Stimulated activated naive CD4-positive, alpha-beta T cell treated with Interleukin-2 at 50 U/mL for 16 hours (primary cell): Measurements from ENCODE around the gene UQCRC1.

Experiments used
- DNase-seq: peaks from one replicate; lab custom pipeline; 2025; lab: John Stamatoyannopoulos, UW

UQCRC1 gene

GRCh38 chr3:48599077-48599501 lies 10.4 kb downstream of the UQCRC1 start:
- DNase-seq, result no peak

GRCh38 chr3:48598323-48599076 lies 10.9 kb downstream of the UQCRC1 start:
- DNase-seq, result no peak

- no peak for DNase-seq
These were observed 12.0 kb downstream of the UQCRC1 start for GRCh38 chr3:48597408-48597800.

- DNase-seq, result no peak
These were observed 12.6 kb downstream of the UQCRC1 start for GRCh38 chr3:48596676-48597407.

- no peak for DNase-seq
These were observed 13.3 kb downstream of the UQCRC1 start for GRCh38 chr3:48596157-48596556.

- DNase-seq, result no peak
These were observed 13.8 kb downstream of the UQCRC1 start for GRCh38 chr3:48595526-48596121.

- DNase-seq, result no peak
These were observed 14.3 kb downstream of the UQCRC1 start, which contains the start of gene COL7A1 for GRCh38 chr3:48595075-48595525. Gene COL7A1 (minus strand): TSS chr3:48595329. CDS start chr3:48595159, 170 bp downstream.

GRCh38 chr3:48594417-48595049 lies 14.9 kb downstream of the UQCRC1 start:
- no peak for DNase-seq

GRCh38 chr3:48593337-48593736 lies 16.1 kb downstream of the UQCRC1 start:
- no peak for DNase-seq

GRCh38 chr3:48592519-48593087 lies 16.8 kb downstream of the UQCRC1 start:
- DNase-seq, result no peak

GRCh38 chr3:48591886-48592518 lies 17.4 kb downstream of the UQCRC1 start:
- no peak for DNase-seq

GRCh38 chr3:48591436-48591835 lies 18.0 kb downstream of the UQCRC1 start:
- no peak for DNase-seq

- DNase-seq, result no peak
These were observed 21.2 kb downstream of the UQCRC1 start for GRCh38 chr3:48588230-48588629.

- no peak for DNase-seq
These were observed 21.8 kb downstream of the UQCRC1 start for GRCh38 chr3:48587686-48588085.

GRCh38 chr3:48585411-48585810 lies 24.0 kb downstream of the UQCRC1 start:
- DNase-seq, result no peak

GRCh38 chr3:48584836-48585235 lies 24.6 kb downstream of the UQCRC1 start:
- DNase-seq, result no peak

GRCh38 chr3:48581621-48582481 lies 27.6 kb downstream of the UQCRC1 start:
- no peak for DNase-seq

- DNase-seq, result no peak
These were observed 32.8 kb downstream of the UQCRC1 start for GRCh38 chr3:48576647-48577046.

GRCh38 chr3:48575366-48575765 lies 34.1 kb downstream of the UQCRC1 start:
- no peak for DNase-seq

GRCh38 chr3:48573973-48574585 lies 35.4 kb downstream of the UQCRC1 start:
- DNase-seq, result no peak
